GM19372 (cell line): Measurements from ENCODE around the gene TMPRSS11A.

Experiments
- ATAC-seq: cut with Tn5 transposase; IDR thresholded peaks from one replicate; pipeline ENCODE4 v1.9.1; 2021; ENCODE audit warnings: mild to moderate bottlenecking, low read depth, moderate library complexity; ENCODE audit not compliant: unreplicated experiment

TMPRSS11A gene

GRCh38 chr4:67963356-67963755 is at the start of gene TMPRSS11A:
TSS of gene TMPRSS11A (minus strand) at chr4:67963493. CDS start at chr4:67963393, 100 bp downstream.
- no peak for ATAC-seq

- ATAC-seq, result no peak
Observed at GRCh38 chr4:68011684-68012083, 48.4 kb upstream of the TMPRSS11A start.

- no peak for ATAC-seq
Observed at GRCh38 chr4:68002906-68003305, 39.6 kb upstream of the TMPRSS11A start.

- no peak for ATAC-seq
Observed at GRCh38 chr4:67996127-67996526, 32.8 kb upstream of the TMPRSS11A start.

- ATAC-seq, result no peak
Observed at GRCh38 chr4:67988991-67989390, 25.7 kb upstream of the TMPRSS11A start.

- no peak for ATAC-seq
Observed at GRCh38 chr4:67983333-67983732, 20.0 kb upstream of the TMPRSS11A start.

- ATAC-seq, result no peak
Observed at GRCh38 chr4:67980512-67980911, 17.2 kb upstream of the TMPRSS11A start.

- ATAC-seq, result no peak
Observed at GRCh38 chr4:67973608-67974007, 10.3 kb upstream of the TMPRSS11A start.

GRCh38 chr4:67954890-67955289 is 8.4 kb downstream of the TMPRSS11A start:
- ATAC-seq, result no peak

GRCh38 chr4:67941074-67941473 is 22.2 kb downstream of the TMPRSS11A start:
- no peak for ATAC-seq

GRCh38 chr4:67940506-67940905 is 22.8 kb downstream of the TMPRSS11A start:
- no peak for ATAC-seq

- ATAC-seq, result no peak
Observed at GRCh38 chr4:67939195-67939594, 24.1 kb downstream of the TMPRSS11A start.

- ATAC-seq, result no peak
Observed at GRCh38 chr4:67935888-67936287, 27.4 kb downstream of the TMPRSS11A start.

GRCh38 chr4:67934628-67935027 is 28.7 kb downstream of the TMPRSS11A start:
- ATAC-seq, result no peak

- ATAC-seq, result no peak
Observed at GRCh38 chr4:67933755-67934154, 29.5 kb downstream of the TMPRSS11A start.

GRCh38 chr4:67933038-67933437 is 30.3 kb downstream of the TMPRSS11A start:
- ATAC-seq, result no peak

- ATAC-seq, result no peak
Observed at GRCh38 chr4:67931256-67931655, 32.0 kb downstream of the TMPRSS11A start.

GRCh38 chr4:67929426-67929825 is 33.9 kb downstream of the TMPRSS11A start:
- no peak for ATAC-seq

GRCh38 chr4:67928546-67928945 is 34.7 kb downstream of the TMPRSS11A start:
- ATAC-seq, result no peak

GRCh38 chr4:67927251-67927650 is 36.0 kb downstream of the TMPRSS11A start:
- ATAC-seq, result no peak

GRCh38 chr4:67926485-67926884 is 36.8 kb downstream of the TMPRSS11A start:
- ATAC-seq, result no peak

- ATAC-seq, result no peak
Observed at GRCh38 chr4:67922697-67923096, 40.6 kb downstream of the TMPRSS11A start.

- ATAC-seq, result no peak
Observed at GRCh38 chr4:67918428-67918827, 44.9 kb downstream of the TMPRSS11A start.
